Thoracic aorta (tissue), 2 donors: Measurements from ENCODE around the gene OBP2A. TPM values are rescaled to one million over a fixed set of nuclear protein-coding genes. Genes with fewer than 3 reads are reported as not detected.

Experiments used
- ATAC-seq: fragments of 150-250 bp; one replicate; pipeline ENCODE4 v1.8.0; 2017; ENCODE audit warnings: low read depth; ENCODE audit not compliant: insufficient number of reproducible peaks, low FRiP score
- DNase-seq: peaks from one replicate; pipeline ENCODE4 v3.0.0-alpha.2; 2020; ENCODE audit warnings: low spot score
- H3K27ac ChIP-seq, 2 donors: fragments of 200-600 bp; sonication (generic); 1 replicate in 1 of 2; 2 replicates in 1 of 2; pipeline ENCODE4 v1.5.1; 2016; ENCODE audit warnings: mild to moderate bottlenecking in 2 of 2, moderate library complexity in 2 of 2
- H3K27me3 ChIP-seq: fragments of 200-600 bp; sonication (generic); replicated peaks from 2 replicates; pipeline ENCODE4 v1.6.0; 2016; ENCODE audit warnings: mild to moderate bottlenecking; ENCODE audit not compliant: insufficient read depth
- H3K36me3 ChIP-seq: fragments of 200-600 bp; sonication (generic); one replicate; pipeline ENCODE4 v1.5.1; 2016
- H3K4me1 ChIP-seq, 2 donors: fragments of 200-600 bp; sonication (generic); 1 replicate in 1 of 2; 2 replicates in 1 of 2; pipeline versions ENCODE4 v1.5.1 to v1.6.0; 2016; ENCODE audit warnings: low read depth in 2 of 2, mild to moderate bottlenecking in 1 of 2; ENCODE audit not compliant: control insufficient read depth in 1 of 2
- H3K4me3 ChIP-seq: fragments of 200-600 bp; sonication (generic); 2 replicates; pipeline ENCODE4 v1.5.1; 2016; ENCODE audit warnings: mild to moderate bottlenecking
- H3K9me3 ChIP-seq: fragments of 200-600 bp; sonication (generic); 2 replicates; pipeline ENCODE4 v1.5.1; 2016
- CTCF ChIP-seq: fragments of 200-600 bp; sonication (generic); IDR thresholded peaks from one replicate; pipeline ENCODE4 v1.5.1; 2019; ENCODE audit warnings: antibody characterized with exemption
- total RNA-seq, 2 donors: library from RNA; depleted of rRNA; stranded (reverse); fragments of >200 nt; gene quantifications; one replicate each; pipeline versions ENCODE4 v1.1.0 to v1.2.3, GENCODE V29; 2016

Gene OBP2A
- total RNA-seq, 2 donors from 2014 or later, result not detected

- no peak for TF ChIP-seq CTCF
- no peaks in the 10 kb centered on the region for H3K4me1 ChIP-seq
- no peak for ATAC-seq
- H3K27me3 ChIP-seq, result no peaks in the 10 kb centered on the region
- no peak overlapping the region for H3K27ac ChIP-seq
- H3K4me3 ChIP-seq, result no peak overlapping the region
- no peak for DNase-seq
- no peaks in the 10 kb centered on the region for H3K36me3 ChIP-seq
- H3K9me3 ChIP-seq, result no peaks in the 10 kb centered on the region
Measured at GRCh38 chr9:135584934-135585333, 39.0 kb downstream of the OBP2A start.

GRCh38 chr9:135586601-135587109, 40.7 kb downstream of the OBP2A start:
- Histone ChIP-seq H3K27me3 (no peaks in the 10 kb centered on the region), H3K36me3 (no peaks in the 10 kb centered on the region), H3K27ac (no peak overlapping the region), H3K4me3 (no peak overlapping the region), H3K4me1 (no peaks in the 10 kb centered on the region), H3K9me3 (no peaks in the 10 kb centered on the region)
- no peak for ATAC-seq
- DNase-seq, result no peak
- TF ChIP-seq CTCF, result no peak

GRCh38 chr9:135587658-135588057, 41.7 kb downstream of the OBP2A start:
- no peak for DNase-seq
- no peaks in the 10 kb centered on the region for H3K9me3 ChIP-seq
- H3K4me1 ChIP-seq, result no peaks in the 10 kb centered on the region
- H3K27ac ChIP-seq, result no peak overlapping the region
- no peaks in the 10 kb centered on the region for H3K36me3 ChIP-seq
- ATAC-seq, result no peak
- no peak for TF ChIP-seq CTCF
- no peak overlapping the region for H3K4me3 ChIP-seq
- no peaks in the 10 kb centered on the region for H3K27me3 ChIP-seq

GRCh38 chr9:135588371-135588770, 42.4 kb downstream of the OBP2A start:
- Histone ChIP-seq H3K9me3 (no peaks in the 10 kb centered on the region), H3K27ac (no peak overlapping the region), H3K4me1 (no peaks in the 10 kb centered on the region), H3K36me3 (no peaks in the 10 kb centered on the region), H3K27me3 (no peaks in the 10 kb centered on the region), H3K4me3 (no peak overlapping the region)
- ATAC-seq, result no peak
- no peak for DNase-seq
- no peak for TF ChIP-seq CTCF

- no peak for TF ChIP-seq CTCF
- no peak overlapping the region for H3K27ac ChIP-seq
- no peaks in the 10 kb centered on the region for H3K27me3 ChIP-seq
- H3K4me3 ChIP-seq, result no peak overlapping the region
- no peaks in the 10 kb centered on the region for H3K4me1 ChIP-seq
- no peak for DNase-seq
- ATAC-seq, result no peak
- no peaks in the 10 kb centered on the region for H3K9me3 ChIP-seq
- H3K36me3 ChIP-seq, result no peaks in the 10 kb centered on the region
Measured at GRCh38 chr9:135588886-135589595, 43.1 kb downstream of the OBP2A start.
